GM21723 (cell line): ENCODE results near the gene SOX1.

ENCODE experiments used
- ATAC-seq: cut with Tn5 transposase; IDR thresholded peaks from one replicate; pipeline ENCODE4 v1.9.1; 2021; ENCODE audit warnings: mild to moderate bottlenecking, moderate library complexity; ENCODE audit not compliant: unreplicated experiment

SOX1 gene

GRCh38 chr13:112071723-112072533 is 5.0 kb downstream of the SOX1 start:
- ATAC-seq: no peak

- no peak for ATAC-seq
Measured at GRCh38 chr13:112072534-112073244, 5.7 kb downstream of the SOX1 start.

- ATAC-seq: no peak
Measured at GRCh38 chr13:112073245-112074138, 6.5 kb downstream of the SOX1 start.

GRCh38 chr13:112074139-112074865 is 7.4 kb downstream of the SOX1 start:
- ATAC-seq: no peak

- no peak for ATAC-seq
Measured at GRCh38 chr13:112077729-112078128, 10.8 kb downstream of the SOX1 start.

GRCh38 chr13:112078216-112078615 is 11.3 kb downstream of the SOX1 start:
- ATAC-seq: no peak

GRCh38 chr13:112078879-112079531 is 12.1 kb downstream of the SOX1 start:
- no peak for ATAC-seq

GRCh38 chr13:112079696-112080095 is 12.7 kb downstream of the SOX1 start:
- no peak for ATAC-seq

- no peak for ATAC-seq
Measured at GRCh38 chr13:112083971-112084370, 17.0 kb downstream of the SOX1 start.

- ATAC-seq: no peak
Measured at GRCh38 chr13:112092453-112092852, 25.5 kb downstream of the SOX1 start.

GRCh38 chr13:112095354-112095753 is 28.4 kb downstream of the SOX1 start:
- ATAC-seq: no peak

- no peak for ATAC-seq
Measured at GRCh38 chr13:112096959-112097358, 30.0 kb downstream of the SOX1 start.

GRCh38 chr13:112097770-112098169 is 30.8 kb downstream of the SOX1 start:
- ATAC-seq: no peak

- ATAC-seq: no peak
Measured at GRCh38 chr13:112098699-112099098, 31.8 kb downstream of the SOX1 start.

- ATAC-seq: no peak
Measured at GRCh38 chr13:112101360-112101930, 34.5 kb downstream of the SOX1 start.

- no peak for ATAC-seq
Measured at GRCh38 chr13:112102243-112102642, 35.3 kb downstream of the SOX1 start.

- no peak for ATAC-seq
Measured at GRCh38 chr13:112103260-112103838, 36.4 kb downstream of the SOX1 start.

GRCh38 chr13:112103961-112104880 is 37.3 kb downstream of the SOX1 start:
- no peak for ATAC-seq
